H1 (cell line): ENCODE measurements around the gene MPRIP. TPM values are rescaled to one million over a fixed set of nuclear protein-coding genes. Genes with fewer than 3 reads are reported as not detected.

Source experiments
- ATF3 ChIP-seq: IDR thresholded peaks from 2 replicates; pipeline ENCODE4 v1.6.1; 2011; ENCODE audit warnings: low read depth, mild to moderate bottlenecking, low read length; ENCODE audit not compliant: insufficient read depth
- CHD7 ChIP-seq: fragments of 300-600 bp; sonication (generic); IDR thresholded peaks from 2 replicates; pipeline ENCODE4 v1.7.1; 2012; ENCODE audit warnings: low read length, moderate library complexity, mild to moderate bottlenecking, inconsistent platforms; ENCODE audit not compliant: insufficient replicate concordance
- CREB1 ChIP-seq: IDR thresholded peaks from 2 replicates; pipeline ENCODE4 v1.6.1; 2012; ENCODE audit warnings: inconsistent platforms
- SIN3A ChIP-seq, 2 experiments: IDR thresholded peaks in 1 of 2; conservative IDR thresholded peaks in 1 of 2; 2 replicates each; pipeline ENCODE4 v1.6.1; 2011 to 2012; ENCODE audit warnings: low read length in 2 of 2, improper control_type of control experiment in 1 of 2, low read depth in 1 of 2, mild to moderate bottlenecking in 1 of 2
- TEAD4 ChIP-seq: IDR thresholded peaks from 2 replicates; pipeline ENCODE4 v1.6.1; 2012; ENCODE audit warnings: low read depth, low read length, inconsistent platforms, mixed read lengths
- USF2 ChIP-seq: IDR thresholded peaks from 2 replicates; pipeline ENCODE4 v1.6.1; 2011; ENCODE audit warnings: low read length, improper control_type of control experiment
- polyA plus RNA-seq, 7 experiments: library from polyadenylated mRNA; depleted of rRNA in 3 of 7; stranded (reverse) in 5 of 7; unstranded in 2 of 7; fragments of >200 nt in 5 of 7; fragments of 200-250 nt in 2 of 7; gene quantifications; 1 replicate in 5 of 7; 2 replicates in 1 of 7; 4 replicates in 1 of 7; pipeline versions ENCODE4 v1.2.1 to v1.2.3, GENCODE V29; 2011 to 2013; ENCODE audit warnings: missing spikeins in 2 of 7, mixed read lengths in 2 of 7
- total RNA-seq: library from RNA; stranded (reverse); fragmentation: NEBNext Ultra II Directional; extraction: Animal tissue kit (Norgen Biotek cat#: 25700); gene quantifications from 2 replicates; pipeline ENCODE4 v1.2.1, GENCODE V29; 2021

MPRIP gene
- total and polyA plus RNA-seq, 2 of the 8 experiments (the other 6 are each of a cell fraction or from before 2014, with no cell fraction given): 48.6 to 146 TPM

GRCh38 chr17:17097763-17098345, 55.6 kb downstream of the MPRIP start (continued):
- TF ChIP-seq CHD7: no peak
- no peak for TF ChIP-seq SIN3A (conservative IDR thresholded peaks at IDR 0.05 in 1 of 2, IDR thresholded peaks at IDR 0.05 in 1 of 2; ENCODE audit: low read depth in 1 of 2, low read length in 2 of 2)
- TF ChIP-seq ATF3: no peak
- TF ChIP-seq CREB1: no peak
- no peak for TF ChIP-seq USF2
- no peak for TF ChIP-seq TEAD4
